Esophagus muscularis mucosa (tissue), 3 donors: ENCODE data around the gene NDUFB2.

Source experiments
- POLR2A ChIP-seq: fragments of 450-650 bp; IDR thresholded peaks from one replicate; pipeline ENCODE4 v1.6.1; 2017; ENCODE audit warnings: antibody characterized with exemption, moderate library complexity, mild to moderate bottlenecking, low read depth
- TF ChIP-seq, protein P1 (sequence below), 3 experiments: fragments of 200-600 bp in 2 of 3; fragments of 450-650 bp in 1 of 3; sonication (generic) in 2 of 3; IDR thresholded peaks; one replicate each; pipeline ENCODE4 v1.5.1; 2017 to 2019; ENCODE audit warnings: antibody characterized with exemption in 3 of 3, mild to moderate bottlenecking in 2 of 3, moderate library complexity in 1 of 3

- TF ChIP-seq POLR2A: no peak
- TF ChIP-seq, protein P1, sequence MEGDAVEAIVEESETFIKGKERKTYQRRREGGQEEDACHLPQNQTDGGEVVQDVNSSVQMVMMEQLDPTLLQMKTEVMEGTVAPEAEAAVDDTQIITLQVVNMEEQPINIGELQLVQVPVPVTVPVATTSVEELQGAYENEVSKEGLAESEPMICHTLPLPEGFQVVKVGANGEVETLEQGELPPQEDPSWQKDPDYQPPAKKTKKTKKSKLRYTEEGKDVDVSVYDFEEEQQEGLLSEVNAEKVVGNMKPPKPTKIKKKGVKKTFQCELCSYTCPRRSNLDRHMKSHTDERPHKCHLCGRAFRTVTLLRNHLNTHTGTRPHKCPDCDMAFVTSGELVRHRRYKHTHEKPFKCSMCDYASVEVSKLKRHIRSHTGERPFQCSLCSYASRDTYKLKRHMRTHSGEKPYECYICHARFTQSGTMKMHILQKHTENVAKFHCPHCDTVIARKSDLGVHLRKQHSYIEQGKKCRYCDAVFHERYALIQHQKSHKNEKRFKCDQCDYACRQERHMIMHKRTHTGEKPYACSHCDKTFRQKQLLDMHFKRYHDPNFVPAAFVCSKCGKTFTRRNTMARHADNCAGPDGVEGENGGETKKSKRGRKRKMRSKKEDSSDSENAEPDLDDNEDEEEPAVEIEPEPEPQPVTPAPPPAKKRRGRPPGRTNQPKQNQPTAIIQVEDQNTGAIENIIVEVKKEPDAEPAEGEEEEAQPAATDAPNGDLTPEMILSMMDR (IDR thresholded peaks at IDR 0.05): no peak
Observed at GRCh38 chr7:140738280-140738679, 41.8 kb downstream of the NDUFB2 start.
